Osteocyte (in vitro differentiated cells): ENCODE results near the gene ZNF292. TPM values are rescaled to one million over a fixed set of nuclear protein-coding genes. Genes with fewer than 3 reads are reported as not detected.
A peak's percentile ranks its signal among the peaks of the same experiment; 100 is the strongest.

Source experiments
- DNase-seq: peaks from one replicate; pipeline ENCODE4 v3.0.0; 2021; ENCODE audit warnings: mixed read lengths; ENCODE audit not compliant: unreplicated experiment; ENCODE audit errors: extremely low spot score
- H3K27ac Mint-ChIP-seq: one replicate; pipeline ENCODE4 v1.8.0; 2021; ENCODE audit warnings: mild to moderate bottlenecking, mixed read lengths; ENCODE audit not compliant: unreplicated experiment
- H3K27me3 Mint-ChIP-seq: one replicate; pipeline ENCODE4 v1.8.0; 2021; ENCODE audit warnings: mixed read lengths; ENCODE audit not compliant: unreplicated experiment
- H3K36me3 Mint-ChIP-seq: one replicate; pipeline ENCODE4 v1.8.0; 2021; ENCODE audit warnings: mixed read lengths; ENCODE audit not compliant: unreplicated experiment
- H3K4me1 Mint-ChIP-seq: one replicate; pipeline ENCODE4 v1.8.0; 2021; ENCODE audit warnings: mixed read lengths; ENCODE audit not compliant: unreplicated experiment
- H3K4me3 Mint-ChIP-seq: one replicate; pipeline ENCODE4 v1.8.0; 2021; ENCODE audit warnings: mild to moderate bottlenecking, moderate library complexity, mixed read lengths; ENCODE audit not compliant: unreplicated experiment
- H3K9me3 Mint-ChIP-seq: one replicate; pipeline ENCODE4 v1.8.0; 2021; ENCODE audit warnings: mixed read lengths; ENCODE audit not compliant: unreplicated experiment
- total RNA-seq: library from RNA; stranded (reverse); gene quantifications from 2 replicates; pipeline ENCODE4 v1.2.1, GENCODE V29; 2021
- TF ChIP-seq, protein P1 (sequence below): fragments of 200-600 bp; sonication (generic); IDR thresholded peaks from 2 replicates; pipeline ENCODE4 v1.5.0; 2021; ENCODE audit warnings: antibody characterized with exemption, mild to moderate bottlenecking, moderate library complexity

The ZNF292 gene
- total RNA-seq, 1 donor from 2014 or later = 38.8 TPM

DNA sequence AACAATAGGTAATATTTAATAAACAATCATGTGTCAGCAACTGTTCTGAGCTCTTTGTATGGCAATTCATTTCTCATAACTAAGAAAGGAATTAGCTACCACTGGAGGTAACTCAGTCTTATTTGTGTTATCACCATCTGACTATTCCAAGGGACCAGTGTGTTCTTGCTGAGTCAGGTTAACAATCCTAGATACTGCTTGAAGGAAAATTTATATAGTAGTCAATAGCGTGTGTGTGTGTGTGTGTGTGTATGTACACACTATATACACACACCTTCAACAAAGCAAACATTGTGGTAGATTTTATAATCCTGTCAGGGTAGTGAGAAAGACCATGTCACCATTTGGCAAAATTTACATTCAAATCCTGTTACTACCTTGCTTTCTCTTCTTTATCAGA is 121.3 kb downstream of the ZNF292 start:
- Mint-ChIP-seq H3K4me3 (no peak overlapping the region), H3K27me3 (no peaks in the 10 kb centered on the region)
- TF ChIP-seq, protein P1, sequence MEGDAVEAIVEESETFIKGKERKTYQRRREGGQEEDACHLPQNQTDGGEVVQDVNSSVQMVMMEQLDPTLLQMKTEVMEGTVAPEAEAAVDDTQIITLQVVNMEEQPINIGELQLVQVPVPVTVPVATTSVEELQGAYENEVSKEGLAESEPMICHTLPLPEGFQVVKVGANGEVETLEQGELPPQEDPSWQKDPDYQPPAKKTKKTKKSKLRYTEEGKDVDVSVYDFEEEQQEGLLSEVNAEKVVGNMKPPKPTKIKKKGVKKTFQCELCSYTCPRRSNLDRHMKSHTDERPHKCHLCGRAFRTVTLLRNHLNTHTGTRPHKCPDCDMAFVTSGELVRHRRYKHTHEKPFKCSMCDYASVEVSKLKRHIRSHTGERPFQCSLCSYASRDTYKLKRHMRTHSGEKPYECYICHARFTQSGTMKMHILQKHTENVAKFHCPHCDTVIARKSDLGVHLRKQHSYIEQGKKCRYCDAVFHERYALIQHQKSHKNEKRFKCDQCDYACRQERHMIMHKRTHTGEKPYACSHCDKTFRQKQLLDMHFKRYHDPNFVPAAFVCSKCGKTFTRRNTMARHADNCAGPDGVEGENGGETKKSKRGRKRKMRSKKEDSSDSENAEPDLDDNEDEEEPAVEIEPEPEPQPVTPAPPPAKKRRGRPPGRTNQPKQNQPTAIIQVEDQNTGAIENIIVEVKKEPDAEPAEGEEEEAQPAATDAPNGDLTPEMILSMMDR = no peak

GRCh38 chr6:87277123-87277522 is 121.8 kb downstream of the ZNF292 start:
- no peak for DNase-seq
- no peaks in the 10 kb centered on the region for H3K4me1 Mint-ChIP-seq
- H3K36me3 Mint-ChIP-seq = no peaks in the 10 kb centered on the region
- H3K27me3 Mint-ChIP-seq = no peaks in the 10 kb centered on the region
- H3K4me3 Mint-ChIP-seq = no peak overlapping the region
- TF ChIP-seq, protein P1 = peak; percentile 36
- no peaks in the 10 kb centered on the region for H3K9me3 Mint-ChIP-seq
- no peak overlapping the region for H3K27ac Mint-ChIP-seq

More for the DNA sequence above, 121.3 kb downstream of the ZNF292 start:
- DNase-seq = no peak
- Mint-ChIP-seq H3K9me3 (no peaks in the 10 kb centered on the region), H3K4me1 (no peaks in the 10 kb centered on the region), H3K27ac (no peak overlapping the region), H3K36me3 (no peaks in the 10 kb centered on the region)

DNA sequence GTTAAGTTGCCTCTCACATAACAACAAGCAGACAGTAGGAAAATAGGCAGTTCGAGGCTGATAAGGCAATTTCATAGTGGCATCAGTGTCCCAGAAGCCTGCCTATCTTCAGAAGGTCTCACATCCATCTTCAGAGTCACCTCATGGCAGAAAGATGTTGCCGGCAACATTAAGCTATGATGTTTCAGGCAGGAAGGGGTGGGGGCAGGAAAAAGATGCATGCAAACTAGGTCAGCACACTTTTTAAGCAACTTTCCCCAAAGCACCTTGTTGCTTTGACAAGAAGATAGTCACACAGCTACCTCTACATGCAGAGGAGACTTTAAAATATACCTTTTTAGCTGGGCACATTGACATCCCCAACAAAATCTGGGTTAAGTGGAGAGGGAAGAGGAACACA is 123.8 kb downstream of the ZNF292 start:
- no peaks in the 10 kb centered on the region for H3K4me1 Mint-ChIP-seq

DNA sequence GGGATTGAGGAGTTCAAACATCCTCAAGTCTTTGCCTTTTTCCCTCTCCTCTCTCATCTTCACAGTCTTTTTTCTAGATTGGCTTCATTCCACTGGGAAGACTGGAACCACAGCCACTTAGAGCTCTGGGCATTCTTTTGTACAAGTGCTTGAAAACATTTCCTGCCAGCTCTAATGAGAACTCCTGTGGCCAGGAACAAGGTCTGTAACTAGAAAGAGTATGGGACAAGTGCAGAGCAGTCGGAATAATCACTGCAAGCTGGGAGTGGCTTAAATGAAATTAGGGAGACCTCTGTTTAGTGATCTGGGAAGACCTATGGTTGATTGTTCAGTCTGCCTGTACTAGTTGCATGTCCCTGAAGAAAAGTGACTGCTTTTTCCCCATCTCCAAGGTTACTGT is 126.1 kb downstream of the ZNF292 start:
- TF ChIP-seq, protein P1 = no peak
- no peaks in the 10 kb centered on the region for H3K9me3 Mint-ChIP-seq
- peaks cover 13% of the 10 kb centered on the region for H3K27me3 Mint-ChIP-seq
- DNase-seq = no peak
- H3K36me3 Mint-ChIP-seq = no peaks in the 10 kb centered on the region
- H3K4me1 Mint-ChIP-seq = no peaks in the 10 kb centered on the region
- no peak overlapping the region for H3K4me3 Mint-ChIP-seq
- H3K27ac Mint-ChIP-seq = no peak overlapping the region

More for the DNA sequence above, 123.8 kb downstream of the ZNF292 start:
- TF ChIP-seq, protein P1 = no peak
- Mint-ChIP-seq H3K27ac (no peak overlapping the region), H3K4me3 (no peak overlapping the region), H3K27me3 (no peaks in the 10 kb centered on the region), H3K9me3 (no peaks in the 10 kb centered on the region), H3K36me3 (no peaks in the 10 kb centered on the region)
- no peak for DNase-seq

- Mint-ChIP-seq H3K9me3 (no peaks in the 10 kb centered on the region), H3K27ac (no peak overlapping the region), H3K4me3 (no peak overlapping the region), H3K27me3 (peaks cover 17% of the 10 kb centered on the region), H3K36me3 (no peaks in the 10 kb centered on the region), H3K4me1 (no peaks in the 10 kb centered on the region)
- TF ChIP-seq, protein P1 = no peak
- DNase-seq = no peak
Measured at GRCh38 chr6:87282743-87283142, 127.4 kb downstream of the ZNF292 start.
